NCI-H526 treated with DMSO at 0.1 percent for 48 hours (cell line): ENCODE results near the gene NXPH4.

Source experiments
- DNase-seq: peaks from one replicate; lab custom pipeline; 2025; lab: John Stamatoyannopoulos, UW

The NXPH4 gene

DNA sequence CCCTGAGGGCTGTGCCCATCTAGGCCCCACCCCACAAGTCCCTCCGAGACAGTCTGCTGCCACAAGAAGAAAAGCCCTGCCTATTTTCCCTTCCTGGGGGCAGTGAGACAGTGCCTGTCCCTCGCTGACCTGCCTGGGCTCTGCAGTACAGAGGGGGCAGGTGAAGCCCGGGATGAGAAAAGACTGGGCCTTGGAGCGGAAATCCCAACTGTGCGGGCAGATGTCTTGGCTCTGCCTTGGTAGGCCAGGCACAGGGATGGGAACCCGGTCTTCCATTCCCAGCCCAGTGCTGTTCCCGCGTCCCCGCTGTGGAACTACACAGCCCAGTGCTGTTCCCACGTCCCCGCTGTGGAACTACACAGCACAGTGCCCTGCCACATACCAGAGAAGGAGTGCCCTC is 12.8 kb upstream of the NXPH4 start:
- no peak for DNase-seq

- DNase-seq, result no peak
These were observed 12.1 kb upstream of the NXPH4 start for GRCh38 chr12:57204454-57204853.

DNA sequence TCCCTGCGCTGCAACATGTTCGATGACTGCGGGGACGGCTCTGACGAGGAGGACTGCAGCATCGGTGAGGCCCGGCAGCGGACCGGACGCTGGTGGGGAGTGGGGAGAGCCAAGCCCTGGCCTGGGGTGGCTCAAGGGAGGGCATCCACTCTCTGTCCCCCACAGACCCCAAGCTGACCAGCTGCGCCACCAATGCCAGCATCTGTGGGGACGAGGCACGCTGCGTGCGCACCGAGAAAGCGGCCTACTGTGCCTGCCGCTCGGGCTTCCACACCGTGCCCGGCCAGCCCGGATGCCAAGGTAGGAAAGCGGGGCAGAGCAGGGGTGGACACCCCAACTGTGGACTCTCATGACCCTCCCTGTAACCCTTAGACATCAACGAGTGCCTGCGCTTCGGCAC is 11.4 kb upstream of the NXPH4 start:
- no peak for DNase-seq

- DNase-seq, result no peak
These were observed 10.7 kb upstream of the NXPH4 start for GRCh38 chr12:57205931-57206330.

DNA sequence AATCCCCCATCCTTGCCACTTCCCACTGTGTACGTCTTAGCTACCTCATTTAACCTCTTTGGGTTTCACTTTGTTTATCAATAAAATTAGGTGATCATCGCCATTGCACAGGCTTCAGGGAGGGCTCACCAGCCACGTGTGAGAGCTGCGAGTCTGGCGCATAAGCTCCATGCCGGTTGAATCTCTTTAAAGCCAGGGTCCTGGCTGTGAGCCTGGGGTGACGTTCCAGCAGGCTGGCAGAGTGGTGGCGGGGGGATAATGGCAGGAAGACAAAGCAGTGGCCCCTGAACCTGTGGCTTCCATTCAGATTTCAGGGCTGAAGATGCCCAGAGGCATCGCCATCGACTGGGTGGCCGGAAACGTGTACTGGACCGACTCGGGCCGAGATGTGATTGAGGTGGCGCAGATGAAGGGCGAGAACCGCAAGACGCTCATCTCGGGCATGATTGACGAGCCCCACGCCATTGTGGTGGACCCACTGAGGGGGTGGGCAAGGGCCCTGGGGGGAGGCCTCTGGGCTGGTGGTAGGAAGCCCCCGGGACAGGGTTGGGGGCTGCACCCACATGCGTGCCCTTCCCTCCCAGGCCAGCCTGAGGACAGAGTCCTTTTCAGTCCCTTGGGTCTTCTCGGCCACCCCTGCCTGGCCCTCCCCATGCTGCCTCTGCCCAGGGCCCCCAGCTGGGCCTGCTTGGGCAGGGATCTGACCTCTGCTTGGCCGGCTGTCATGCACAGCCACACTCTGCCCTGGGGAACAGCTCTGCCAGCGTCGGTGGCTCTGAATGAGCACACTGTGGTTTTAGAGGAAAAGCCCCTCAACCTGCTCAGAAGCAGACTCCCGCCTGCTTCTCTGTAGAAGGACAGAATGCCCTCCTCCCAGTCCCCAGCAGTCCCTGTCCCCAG is 8.6 kb upstream of the NXPH4 start:
- DNase-seq, result no peak

DNA sequence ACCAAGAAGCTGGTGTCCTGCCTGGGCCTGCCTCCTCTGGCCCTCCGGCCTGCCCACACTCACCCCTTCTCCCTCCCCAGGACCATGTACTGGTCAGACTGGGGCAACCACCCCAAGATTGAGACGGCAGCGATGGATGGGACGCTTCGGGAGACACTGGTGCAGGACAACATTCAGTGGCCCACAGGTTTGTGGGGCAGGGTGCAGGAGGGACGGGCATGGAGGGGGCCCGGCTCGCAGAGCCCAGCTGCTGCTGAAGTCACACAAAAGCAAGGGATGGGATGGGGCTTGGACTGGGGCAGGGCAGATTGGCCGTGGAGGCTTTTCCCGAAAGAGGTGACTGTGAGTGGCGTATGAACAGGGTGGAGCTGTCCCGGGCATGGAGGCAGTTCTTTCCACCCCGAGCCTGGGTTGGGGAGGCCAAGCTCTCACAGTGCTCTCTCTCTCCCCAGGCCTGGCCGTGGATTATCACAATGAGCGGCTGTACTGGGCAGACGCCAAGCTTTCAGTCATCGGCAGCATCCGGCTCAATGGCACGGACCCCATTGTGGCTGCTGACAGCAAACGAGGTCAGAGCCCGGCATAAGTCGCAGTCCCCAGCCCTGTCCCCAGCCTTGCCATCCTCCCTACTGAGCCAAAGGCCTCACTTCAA is 7.8 kb upstream of the NXPH4 start:
- no peak for DNase-seq

GRCh38 chr12:57209916-57210315 is 6.7 kb upstream of the NXPH4 start:
- DNase-seq, result no peak

DNA sequence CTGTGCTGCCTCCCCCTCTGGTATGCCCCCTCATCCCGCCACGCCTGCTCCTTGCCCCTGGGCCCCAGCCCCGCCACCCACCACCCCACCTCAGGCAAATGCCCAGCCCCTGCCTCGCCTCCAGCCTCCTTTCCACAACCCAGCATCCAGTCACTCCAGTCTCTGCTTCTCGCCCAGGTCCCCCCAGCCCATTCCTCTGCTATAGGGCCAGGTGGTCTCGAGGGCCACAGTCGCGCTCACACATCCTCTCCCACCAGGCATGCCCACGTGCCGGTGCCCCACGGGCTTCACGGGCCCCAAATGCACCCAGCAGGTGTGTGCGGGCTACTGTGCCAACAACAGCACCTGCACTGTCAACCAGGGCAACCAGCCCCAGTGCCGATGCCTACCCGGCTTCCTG is 6.1 kb upstream of the NXPH4 start:
- no peak for DNase-seq

DNA sequence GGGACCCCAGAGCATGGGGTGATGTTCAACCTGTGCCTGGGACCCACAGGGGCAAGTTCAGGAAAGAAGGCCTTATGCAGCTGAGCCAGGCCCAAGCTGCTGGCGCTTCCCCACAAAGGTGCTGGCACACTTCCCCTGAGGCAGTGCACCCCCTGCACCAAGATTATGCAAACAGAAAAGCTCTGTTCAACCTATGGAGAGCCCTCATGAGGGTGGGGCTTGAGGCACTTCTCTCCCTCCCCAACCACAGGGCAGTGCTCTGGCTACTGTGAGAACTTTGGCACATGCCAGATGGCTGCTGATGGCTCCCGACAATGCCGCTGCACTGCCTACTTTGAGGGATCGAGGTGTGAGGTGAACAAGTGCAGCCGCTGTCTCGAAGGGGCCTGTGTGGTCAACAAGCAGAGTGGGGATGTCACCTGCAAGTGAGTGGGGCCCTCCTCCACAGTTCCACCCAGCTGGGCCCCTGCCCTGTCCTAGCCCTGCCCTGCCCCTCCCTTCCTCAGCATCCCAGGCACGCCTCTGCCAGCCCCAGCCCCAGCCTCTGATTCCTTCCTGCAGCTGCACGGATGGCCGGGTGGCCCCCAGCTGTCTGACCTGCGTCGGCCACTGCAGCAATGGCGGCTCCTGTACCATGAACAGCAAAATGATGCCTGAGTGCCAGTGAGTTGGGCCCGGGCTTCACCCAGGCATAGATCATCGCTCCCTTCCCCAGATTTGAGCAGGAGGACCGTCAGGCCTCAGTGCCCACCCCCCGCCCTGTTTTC is 5.5 kb upstream of the NXPH4 start:
- peak; percentile 51 for DNase-seq

DNA sequence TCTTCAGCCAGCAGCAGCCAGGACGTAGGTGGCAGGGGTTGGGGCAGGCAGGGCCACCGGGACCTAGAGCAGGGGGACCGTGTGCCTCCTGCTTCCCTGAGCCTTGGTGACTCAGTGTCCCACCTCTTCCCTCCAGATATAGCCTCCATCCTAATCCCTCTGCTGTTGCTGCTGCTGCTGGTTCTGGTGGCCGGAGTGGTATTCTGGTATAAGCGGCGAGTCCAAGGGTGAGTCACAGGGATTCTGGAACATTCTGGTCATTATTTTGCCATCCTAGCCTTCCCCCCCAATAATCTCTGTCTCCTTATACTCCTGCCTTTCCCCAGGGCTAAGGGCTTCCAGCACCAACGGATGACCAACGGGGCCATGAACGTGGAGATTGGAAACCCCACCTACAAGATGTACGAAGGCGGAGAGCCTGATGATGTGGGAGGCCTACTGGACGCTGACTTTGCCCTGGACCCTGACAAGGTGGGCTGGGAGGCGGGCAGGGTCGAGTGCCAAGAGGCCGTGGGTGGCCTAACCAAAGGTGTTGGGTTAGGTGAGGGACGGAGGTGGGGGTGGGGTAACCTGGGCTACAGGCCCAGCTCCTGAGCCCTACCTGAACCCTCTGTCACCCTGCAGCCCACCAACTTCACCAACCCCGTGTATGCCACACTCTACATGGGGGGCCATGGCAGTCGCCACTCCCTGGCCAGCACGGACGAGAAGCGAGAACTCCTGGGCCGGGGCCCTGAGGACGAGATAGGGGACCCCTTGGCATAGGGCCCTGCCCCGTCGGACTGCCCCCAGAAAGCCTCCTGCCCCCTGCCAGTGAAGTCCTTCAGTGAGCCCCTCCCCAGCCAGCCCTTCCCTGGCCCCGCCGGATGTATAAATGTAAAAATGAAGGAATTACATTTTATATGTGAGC is 4.5 kb upstream of the NXPH4 start:
- no peak for DNase-seq

GRCh38 chr12:57212701-57213057 is 3.9 kb upstream of the NXPH4 start:
- no peak for DNase-seq

DNA sequence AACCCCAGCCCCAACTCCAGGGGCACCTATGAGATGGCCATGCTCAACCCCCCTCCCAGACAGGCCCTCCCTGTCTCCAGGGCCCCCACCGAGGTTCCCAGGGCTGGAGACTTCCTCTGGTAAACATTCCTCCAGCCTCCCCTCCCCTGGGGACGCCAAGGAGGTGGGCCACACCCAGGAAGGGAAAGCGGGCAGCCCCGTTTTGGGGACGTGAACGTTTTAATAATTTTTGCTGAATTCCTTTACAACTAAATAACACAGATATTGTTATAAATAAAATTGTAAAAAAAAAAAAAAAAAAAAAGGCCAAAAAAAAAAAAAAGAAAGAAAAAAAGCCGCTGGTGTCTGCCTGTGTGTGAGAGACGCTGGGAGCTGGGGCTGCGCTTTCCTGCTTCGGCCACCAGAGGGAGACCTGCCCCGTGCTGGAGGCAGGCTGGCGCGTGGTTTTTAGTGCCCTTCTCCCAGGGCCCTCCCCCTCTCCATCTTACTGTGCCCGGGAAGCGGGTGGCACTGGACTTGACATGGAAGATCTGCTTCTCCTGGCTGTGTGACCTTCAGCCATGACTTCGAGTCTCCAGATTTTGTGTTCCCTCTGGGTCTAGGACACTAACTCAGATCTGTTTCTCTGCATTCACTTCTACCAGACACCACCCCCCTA is 3.4 kb upstream of the NXPH4 start:
- DNase-seq, result peak; percentile 78

- DNase-seq, result peak; percentile 11
These were observed 2.7 kb upstream of the NXPH4 start for GRCh38 chr12:57213763-57214397.

- DNase-seq, result peak; percentile 85
These were observed 2.2 kb upstream of the NXPH4 start for GRCh38 chr12:57214398-57214781.

- no peak for DNase-seq
These were observed 1.5 kb upstream of the NXPH4 start for GRCh38 chr12:57215065-57215464.

- peak; percentile 25 for DNase-seq
These were observed 953 bp upstream of the NXPH4 start for GRCh38 chr12:57215668-57216013.

DNA sequence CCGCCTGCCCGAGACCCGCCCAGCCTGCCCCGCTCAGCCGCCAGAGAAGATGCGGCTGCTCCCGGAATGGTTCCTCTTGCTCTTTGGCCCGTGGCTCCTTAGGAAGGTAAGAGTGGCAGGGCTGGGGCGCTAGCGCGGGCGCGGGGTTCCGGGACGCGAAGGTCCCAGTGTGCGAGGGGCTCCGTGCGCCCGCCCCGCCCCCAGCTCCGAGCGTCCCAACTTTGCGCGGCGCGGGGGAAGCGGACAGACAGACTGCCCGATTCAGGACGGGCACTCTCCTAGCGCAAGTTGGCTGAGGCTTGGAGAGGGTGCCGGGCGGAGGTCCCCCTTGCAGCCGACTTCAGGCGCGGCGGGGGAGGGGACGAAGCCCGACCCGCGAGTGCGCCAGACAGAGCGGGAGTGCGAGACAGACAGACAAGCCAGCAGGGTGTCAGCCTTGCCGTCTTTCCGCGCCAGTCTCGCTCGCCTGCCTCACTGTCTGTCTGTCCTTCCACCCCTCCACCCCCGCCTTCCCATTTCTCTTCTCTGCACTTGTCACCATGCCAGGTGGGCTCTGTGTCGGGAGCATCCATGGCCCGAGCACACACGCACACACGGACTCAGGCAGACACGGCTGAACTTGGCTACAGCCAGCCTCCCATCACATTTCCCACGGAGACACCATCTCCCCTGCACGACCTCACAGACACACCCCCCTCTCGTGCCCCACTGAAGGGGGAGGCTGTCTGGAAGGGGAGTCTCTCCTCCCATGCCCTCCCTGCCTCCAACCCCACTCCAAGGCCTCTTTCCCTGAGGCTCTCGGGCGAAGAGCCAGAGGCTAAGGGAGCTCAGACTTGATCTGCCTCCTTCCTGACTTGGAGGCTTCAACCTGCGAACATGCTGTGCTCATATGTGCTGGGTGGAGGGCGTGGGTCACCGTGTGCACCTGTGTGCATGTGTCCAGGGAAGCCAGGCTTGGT is 606 bp downstream of the NXPH4 start:
- DNase-seq, result no peak

- DNase-seq, result peak; percentile 31
These were observed 1.6 kb downstream of the NXPH4 start for GRCh38 chr12:57218030-57218853.
